Measurements from ENCODE around the gene HS3ST3A1. TPM values are rescaled to one million over a fixed set of nuclear protein-coding genes. Genes with fewer than 3 reads are reported as not detected.

Gene HS3ST3A1
- total RNA-seq, 2 donors from 2014 or later = not detected

DNA sequence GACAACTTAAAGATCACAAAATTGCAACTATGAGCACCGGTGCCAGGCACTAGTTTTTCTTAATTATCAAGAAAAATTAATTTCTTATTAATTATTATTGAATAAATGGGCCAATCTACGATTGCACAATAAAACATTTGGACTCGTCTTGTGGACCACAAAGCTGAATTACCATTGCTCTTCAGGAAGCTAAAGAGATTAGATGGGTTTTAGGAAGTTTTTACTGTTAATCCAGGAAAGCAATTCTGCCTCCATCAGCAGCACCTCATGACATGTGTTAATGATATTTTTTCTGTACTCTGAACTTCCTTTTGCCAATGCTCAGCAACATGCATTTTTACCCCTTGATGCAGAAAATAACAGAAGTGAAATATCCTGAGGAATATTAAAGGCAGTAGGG lies 37.9 kb downstream of the HS3ST3A1 start:
- DNase-seq = no peak
- ATAC-seq = no peak
- no peaks in the 10 kb centered on the region for H3K27me3 ChIP-seq
- H3K4me1 ChIP-seq = no peaks in the 10 kb centered on the region
- no peak overlapping the region for H3K27ac ChIP-seq
- no peaks in the 10 kb centered on the region for H3K36me3 ChIP-seq (replicated peaks in 1 of 2; ENCODE audit: insufficient read depth in 1 of 2, low read depth in 2 of 2)
- WGBS, 2 donors = 31 to 40% methylated on average over 3 of the region's 3 CpGs
- no peaks in the 10 kb centered on the region for H3K9me3 ChIP-seq
- no peak for TF ChIP-seq POLR2A (IDR thresholded peaks at IDR 0.05)
- TF ChIP-seq, protein P1, sequence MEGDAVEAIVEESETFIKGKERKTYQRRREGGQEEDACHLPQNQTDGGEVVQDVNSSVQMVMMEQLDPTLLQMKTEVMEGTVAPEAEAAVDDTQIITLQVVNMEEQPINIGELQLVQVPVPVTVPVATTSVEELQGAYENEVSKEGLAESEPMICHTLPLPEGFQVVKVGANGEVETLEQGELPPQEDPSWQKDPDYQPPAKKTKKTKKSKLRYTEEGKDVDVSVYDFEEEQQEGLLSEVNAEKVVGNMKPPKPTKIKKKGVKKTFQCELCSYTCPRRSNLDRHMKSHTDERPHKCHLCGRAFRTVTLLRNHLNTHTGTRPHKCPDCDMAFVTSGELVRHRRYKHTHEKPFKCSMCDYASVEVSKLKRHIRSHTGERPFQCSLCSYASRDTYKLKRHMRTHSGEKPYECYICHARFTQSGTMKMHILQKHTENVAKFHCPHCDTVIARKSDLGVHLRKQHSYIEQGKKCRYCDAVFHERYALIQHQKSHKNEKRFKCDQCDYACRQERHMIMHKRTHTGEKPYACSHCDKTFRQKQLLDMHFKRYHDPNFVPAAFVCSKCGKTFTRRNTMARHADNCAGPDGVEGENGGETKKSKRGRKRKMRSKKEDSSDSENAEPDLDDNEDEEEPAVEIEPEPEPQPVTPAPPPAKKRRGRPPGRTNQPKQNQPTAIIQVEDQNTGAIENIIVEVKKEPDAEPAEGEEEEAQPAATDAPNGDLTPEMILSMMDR (IDR thresholded peaks at IDR 0.05) = no peak
- intact Hi-C loops (cut with DNase I) = no loop called here
- H3K4me3 ChIP-seq = no peak overlapping the region

DNA sequence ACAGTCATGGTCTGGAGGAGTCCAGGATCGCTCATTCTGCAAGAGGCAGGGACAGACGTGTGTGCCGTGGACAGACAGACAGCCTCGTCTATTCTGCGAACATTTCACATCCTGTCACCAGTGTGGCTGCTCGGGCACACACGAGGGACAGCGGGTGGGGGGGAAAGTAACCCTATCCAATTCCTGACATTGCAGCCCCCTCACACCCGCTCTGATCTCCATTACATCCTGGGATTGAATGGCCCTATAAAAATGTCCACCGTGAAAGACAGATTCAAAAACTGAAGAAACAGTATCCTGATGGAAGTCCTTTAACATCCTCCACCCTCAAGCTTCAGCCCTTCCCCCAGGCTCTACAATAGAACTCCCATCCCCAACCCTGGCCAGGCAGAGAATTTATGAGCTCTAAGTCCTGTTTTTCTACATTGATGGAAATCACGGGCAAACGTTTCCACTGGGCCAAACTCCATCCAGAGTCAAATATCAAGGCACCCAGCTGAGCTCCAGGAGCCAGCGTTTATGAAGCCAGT lies 39.4 kb downstream of the HS3ST3A1 start:
- ATAC-seq = no peak
- no peaks in the 10 kb centered on the region for H3K27me3 ChIP-seq
- intact Hi-C loops (cut with DNase I) = no loop called here
- H3K9me3 ChIP-seq = no peaks in the 10 kb centered on the region
- peak in 2 of 4 donors; percentile 6 to 29 for DNase-seq
- H3K4me3 ChIP-seq = no peak overlapping the region
- 65 to 66% methylated on average over 10 to 13 of the region's 13 CpGs for WGBS, 2 donors
- TF ChIP-seq POLR2A (IDR thresholded peaks at IDR 0.05) = no peak
- TF ChIP-seq, protein P1 (IDR thresholded peaks at IDR 0.05) = no peak
- H3K36me3 ChIP-seq (replicated peaks in 1 of 2; ENCODE audit: insufficient read depth in 1 of 2, low read depth in 2 of 2) = no peaks in the 10 kb centered on the region
- H3K27ac ChIP-seq = no peak overlapping the region
- H3K4me1 ChIP-seq = no peaks in the 10 kb centered on the region

DNA sequence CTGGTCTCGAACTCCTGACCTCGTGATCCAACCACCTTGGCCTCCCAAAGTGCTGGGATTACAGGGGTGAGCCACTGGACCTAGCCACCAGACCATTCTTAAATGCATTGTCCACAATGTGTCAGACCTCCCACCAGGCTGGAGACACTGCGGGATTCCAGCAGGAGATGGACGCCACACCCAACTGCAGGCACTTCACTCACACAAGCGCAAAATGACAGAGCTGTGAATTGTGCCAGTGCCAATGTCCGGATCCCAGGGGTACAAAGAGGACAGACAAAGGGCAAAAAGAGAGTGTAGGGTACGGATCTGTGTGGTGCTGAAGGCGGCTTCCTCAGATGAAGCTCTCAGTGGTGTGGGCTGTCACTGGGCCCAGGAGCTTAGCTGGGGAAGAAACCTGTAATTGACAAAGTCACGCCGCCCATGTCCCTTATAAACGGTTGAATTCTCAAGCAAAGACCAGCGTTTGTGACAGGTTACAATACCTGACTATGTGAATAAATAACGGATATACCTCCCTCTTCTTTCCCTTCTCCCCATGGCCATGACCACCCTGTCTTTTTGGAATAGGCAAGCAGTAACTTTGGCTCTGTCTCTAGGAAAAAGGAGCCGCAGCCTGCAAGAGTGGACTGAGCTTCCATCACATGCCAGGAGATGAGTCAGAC lies 40.0 kb downstream of the HS3ST3A1 start:
- no peak for ATAC-seq
- no peaks in the 10 kb centered on the region for H3K36me3 ChIP-seq (replicated peaks in 1 of 2; ENCODE audit: insufficient read depth in 1 of 2, low read depth in 2 of 2)
- 75 to 76% methylated on average over 14 of the region's 14 CpGs for whole genome bisulfite sequencing, 2 donors
- no peaks in the 10 kb centered on the region for H3K9me3 ChIP-seq
- DNase-seq = no peak
- H3K4me1 ChIP-seq = no peaks in the 10 kb centered on the region
- H3K27ac ChIP-seq = no peak overlapping the region
- intact Hi-C loops (cut with DNase I) = no loop called here
- TF ChIP-seq, protein P1 (IDR thresholded peaks at IDR 0.05) = no peak
- TF ChIP-seq POLR2A (IDR thresholded peaks at IDR 0.05) = no peak
- H3K4me3 ChIP-seq = no peak overlapping the region
- H3K27me3 ChIP-seq = no peaks in the 10 kb centered on the region

DNA sequence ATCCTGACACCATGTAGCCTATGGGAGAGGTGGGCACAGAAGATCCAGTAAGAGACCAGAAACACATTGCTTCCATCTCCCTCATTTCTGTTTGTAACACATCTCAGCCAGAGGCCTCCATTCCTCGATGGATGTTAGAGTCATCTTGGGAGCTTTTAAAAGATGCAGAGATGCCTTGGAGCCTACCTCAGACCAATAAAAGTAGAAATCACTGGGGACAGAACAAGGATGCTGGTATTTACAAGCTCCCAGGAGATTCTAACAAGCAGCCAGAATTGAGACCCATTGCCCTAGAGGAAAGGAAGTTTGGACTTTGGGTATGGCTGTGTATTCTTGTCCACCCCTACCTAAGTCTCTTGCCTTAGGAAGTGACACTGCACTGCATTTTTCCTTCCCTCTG lies 40.8 kb downstream of the HS3ST3A1 start:
- no peaks in the 10 kb centered on the region for H3K4me1 ChIP-seq
- intact Hi-C loops (cut with DNase I) = no loop called here
- DNase-seq = no peak
- no peaks in the 10 kb centered on the region for H3K36me3 ChIP-seq (replicated peaks in 1 of 2; ENCODE audit: insufficient read depth in 1 of 2, low read depth in 2 of 2)
- TF ChIP-seq, protein P1 (IDR thresholded peaks at IDR 0.05) = no peak
- TF ChIP-seq POLR2A (IDR thresholded peaks at IDR 0.05) = no peak
- no peaks in the 10 kb centered on the region for H3K27me3 ChIP-seq
- ATAC-seq = no peak
- no peak overlapping the region for H3K27ac ChIP-seq
- no peaks in the 10 kb centered on the region for H3K9me3 ChIP-seq
- 56 to 58% methylated on average over 1 of the region's 1 CpG for WGBS, 2 donors
- no peak overlapping the region for H3K4me3 ChIP-seq

DNA sequence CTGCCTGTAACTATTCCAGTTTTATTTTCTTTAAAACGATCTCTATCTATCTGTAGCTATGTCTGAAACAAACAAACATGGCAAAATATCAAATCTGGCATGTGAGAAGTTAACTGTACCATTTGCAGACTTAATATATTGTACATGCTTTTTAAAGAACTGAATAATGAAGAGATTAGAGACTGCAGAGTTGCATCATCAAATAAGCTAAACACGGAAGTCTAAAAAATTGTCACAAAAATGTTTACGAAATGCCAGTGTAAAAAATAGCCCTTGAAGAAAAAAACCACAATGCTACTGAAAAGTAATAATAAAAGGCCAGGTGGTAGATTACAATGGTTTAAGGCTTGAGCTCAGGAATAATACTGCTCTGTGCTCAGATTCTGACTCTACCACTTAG lies 43.1 kb downstream of the HS3ST3A1 start:
- Histone ChIP-seq H3K27me3 (no peaks in the 10 kb centered on the region), H3K4me1 (no peaks in the 10 kb centered on the region), H3K4me3 (no peak overlapping the region), H3K9me3 (no peaks in the 10 kb centered on the region), H3K27ac (no peak overlapping the region), H3K36me3 (replicated peaks in 1 of 2; ENCODE audit: insufficient read depth in 1 of 2, low read depth in 2 of 2) (no peaks in the 10 kb centered on the region)
- ATAC-seq (no peak), DNase-seq (no peak)
- 49 to 50% methylated on average over 3 of the region's 3 CpGs for WGBS, 2 donors
- intact Hi-C loops (cut with DNase I) = no loop called here
- TF ChIP-seq, protein P1 (IDR thresholded peaks at IDR 0.05) = no peak
- no peak for TF ChIP-seq POLR2A (IDR thresholded peaks at IDR 0.05)

Measured in body of pancreas (tissue), 4 donors.